Mucosa of rectum (tissue), 2 donors: Measurements from ENCODE around the gene ZNF30.
"Not testable (repeated sequence)": the region's sequence is repeated elsewhere in the genome, so short reads cannot be mapped to it uniquely, and the experiment has no call there.

Source experiments
- H3K27ac ChIP-seq, 2 donors: one replicate each; pipeline ENCODE4 v1.7.0; 2013; ENCODE audit warnings: inconsistent platforms in 2 of 2, low read depth in 2 of 2, low read length in 2 of 2
- H3K27me3 ChIP-seq, 2 donors: one replicate each; pipeline ENCODE4 v1.7.0; 2013; ENCODE audit warnings: low read length in 2 of 2; ENCODE audit not compliant: control insufficient read depth in 2 of 2, insufficient read depth in 2 of 2
- H3K36me3 ChIP-seq, 2 donors: one replicate each; pipeline ENCODE4 v1.7.0; 2013; ENCODE audit warnings: low read length in 2 of 2; ENCODE audit not compliant: control insufficient read depth in 2 of 2, insufficient read depth in 2 of 2
- H3K4me1 ChIP-seq, 2 donors: one replicate each; pipeline ENCODE4 v1.7.0; 2013; ENCODE audit warnings: low read length in 2 of 2, mild to moderate bottlenecking in 1 of 2; ENCODE audit not compliant: control insufficient read depth in 2 of 2, insufficient read depth in 2 of 2
- H3K4me3 ChIP-seq, 2 donors: one replicate each; pipeline ENCODE4 v1.7.0; 2013; ENCODE audit warnings: low read length in 2 of 2
- H3K9ac ChIP-seq, 2 donors: one replicate each; pipeline ENCODE4 v1.7.0; 2013; ENCODE audit warnings: low read length in 2 of 2, low read depth in 1 of 2, mild to moderate bottlenecking in 1 of 2
- H3K9me3 ChIP-seq, 2 donors: one replicate each; pipeline ENCODE4 v1.7.0; 2013; ENCODE audit warnings: low read length in 2 of 2; ENCODE audit not compliant: control insufficient read depth in 2 of 2
- donor health status: healthy.
- donor health status: Normal muscosa, but diverticular disease.

The ZNF30 gene

DNA sequence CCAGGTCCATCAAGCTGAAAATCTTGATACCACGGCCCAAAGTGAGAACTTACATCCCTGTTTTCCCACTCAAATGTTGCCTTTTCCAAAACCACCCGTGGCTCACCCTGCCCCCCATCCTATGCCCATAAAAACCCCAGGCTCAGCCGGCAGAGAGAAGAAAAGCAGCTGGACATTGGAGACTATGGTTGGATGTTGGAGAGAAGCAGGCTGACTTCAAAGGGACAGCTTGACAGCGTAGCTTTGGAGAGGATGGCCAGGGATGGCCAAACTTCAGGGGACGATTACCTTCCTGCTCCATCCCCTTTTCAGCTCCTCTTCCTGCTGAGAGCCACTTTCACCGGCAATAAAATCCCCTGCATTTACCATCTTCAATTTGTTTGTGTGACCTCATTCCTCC lies 40.8 kb downstream of the ZNF30 start:
- no peaks in the 10 kb centered on the region for H3K9me3 ChIP-seq
- H3K9ac ChIP-seq = no peak overlapping the region
- peaks cover 5 to 6% of the 10 kb centered on the region in 2 donors for H3K4me1 ChIP-seq
- H3K27me3 ChIP-seq = no peaks in the 10 kb centered on the region
- no peak overlapping the region for H3K4me3 ChIP-seq
- H3K36me3 ChIP-seq = no peaks in the 10 kb centered on the region
- no peak overlapping the region for H3K27ac ChIP-seq

DNA sequence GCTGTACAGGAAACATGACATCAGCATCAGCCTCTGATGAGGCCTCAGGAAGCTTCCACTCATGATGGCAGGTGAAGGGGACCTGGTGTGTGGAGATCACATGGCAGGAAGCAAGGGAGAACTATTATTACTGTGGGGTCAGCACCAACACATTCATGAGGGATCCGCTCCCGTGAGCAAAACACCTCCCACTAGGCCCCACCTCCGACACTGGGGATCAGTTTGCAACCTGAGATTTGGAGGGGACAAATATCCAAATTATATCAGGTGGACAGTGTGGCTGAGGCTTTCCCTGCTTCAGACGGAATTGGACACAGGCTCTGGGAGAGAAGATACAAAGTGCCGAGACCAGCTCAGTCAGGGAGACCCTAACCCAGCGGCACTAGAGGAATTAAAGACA lies 43.0 kb downstream of the ZNF30 start:
- no peak overlapping the region for H3K9ac ChIP-seq
- no peak overlapping the region for H3K4me3 ChIP-seq
- no peaks in the 10 kb centered on the region for H3K9me3 ChIP-seq
- peaks cover 0 to 8% of the 10 kb centered on the region in 2 donors for H3K4me1 ChIP-seq
- H3K36me3 ChIP-seq = no peaks in the 10 kb centered on the region
- H3K27ac ChIP-seq = no peak overlapping the region
- no peaks in the 10 kb centered on the region for H3K27me3 ChIP-seq

DNA sequence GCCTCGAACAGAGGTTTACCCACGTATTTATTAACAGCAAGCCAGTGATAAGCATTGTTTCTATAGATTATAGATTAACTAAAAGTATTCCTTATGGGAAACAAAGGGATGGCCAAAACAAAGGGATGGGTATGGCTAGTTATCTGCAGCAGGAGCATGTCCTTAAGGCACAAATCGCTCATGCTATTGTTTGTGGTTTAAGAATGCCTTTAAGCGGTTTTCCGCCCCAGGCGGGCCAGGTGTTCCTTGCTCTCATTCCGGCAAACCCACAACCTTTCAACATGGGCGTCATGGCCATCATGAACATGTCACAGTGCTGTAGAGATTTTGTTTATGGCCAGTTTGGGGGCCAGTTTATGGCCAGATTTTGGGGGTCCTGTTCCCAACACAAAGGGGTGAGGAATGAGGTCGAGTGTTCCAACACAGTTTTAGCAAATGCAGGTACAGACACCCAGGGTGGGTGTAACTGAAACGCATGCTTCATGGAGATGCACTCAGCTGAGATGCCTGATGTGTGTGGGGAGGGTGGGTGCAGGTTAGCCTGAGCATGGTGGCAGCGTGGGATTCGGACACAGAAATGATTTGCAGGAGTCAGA lies 43.6 kb downstream of the ZNF30 start:
- not testable (repeated sequence) for H3K36me3 ChIP-seq, H3K4me3 ChIP-seq, H3K9ac ChIP-seq, H3K27me3 ChIP-seq, H3K27ac ChIP-seq, H3K9me3 ChIP-seq
- H3K4me1 ChIP-seq = peaks cover 0 to 12% of the 10 kb centered on the region in 2 donors

DNA sequence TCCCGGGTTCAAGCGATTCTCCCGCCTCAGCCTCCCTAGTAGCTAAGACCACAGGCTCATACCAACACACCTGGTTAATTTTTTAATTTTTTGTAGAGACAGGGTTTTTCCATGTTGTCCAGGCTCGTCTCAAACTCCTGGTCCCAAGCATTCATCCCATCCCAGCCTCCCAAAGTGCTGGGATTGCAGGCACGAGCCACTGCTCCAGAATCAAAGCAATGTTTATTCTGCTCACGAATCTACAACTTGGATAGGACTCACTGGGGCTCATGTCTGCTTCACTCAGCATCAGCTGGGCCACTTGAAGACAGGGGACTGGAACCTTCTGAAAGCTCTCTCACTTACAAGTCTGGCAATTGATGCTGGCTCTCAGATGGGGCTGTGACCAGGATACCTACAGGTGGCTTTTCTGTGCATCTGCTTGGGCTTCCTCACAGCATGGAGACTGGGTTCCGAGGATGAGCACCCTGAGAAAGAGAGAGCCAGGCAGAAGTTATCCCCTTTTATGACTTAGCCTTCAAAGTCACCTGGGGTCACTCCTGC lies 45.5 kb downstream of the ZNF30 start:
- H3K4me3 ChIP-seq = no peak overlapping the region
- peaks cover 0 to 12% of the 10 kb centered on the region in 2 donors for H3K4me1 ChIP-seq
- no peak overlapping the region for H3K9ac ChIP-seq
- no peaks in the 10 kb centered on the region for H3K27me3 ChIP-seq
- no peak overlapping the region for H3K27ac ChIP-seq
- H3K36me3 ChIP-seq = no peaks in the 10 kb centered on the region
- H3K9me3 ChIP-seq = peaks cover 0 to 4% of the 10 kb centered on the region in 2 donors

DNA sequence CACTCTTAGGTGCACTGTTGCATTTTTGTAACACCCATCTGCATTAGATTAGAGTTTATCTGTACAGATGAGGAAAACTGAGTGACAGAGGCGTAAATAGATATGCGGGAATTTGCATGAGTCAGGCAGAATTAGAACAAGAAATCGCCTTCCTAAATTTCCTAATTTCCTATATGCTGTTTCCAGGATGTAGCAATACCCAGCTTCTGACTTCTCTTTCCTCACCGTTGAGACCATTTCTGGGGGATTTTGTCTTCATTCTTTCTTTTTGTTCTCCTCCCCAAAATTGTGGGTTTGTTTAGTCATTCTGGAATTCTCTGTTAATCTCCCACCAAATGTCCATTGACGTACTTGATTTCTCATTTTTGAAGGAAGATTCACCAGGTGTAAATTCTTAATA lies 47.9 kb downstream of the ZNF30 start:
- Histone ChIP-seq H3K4me1 (peaks cover 0 to 12% of the 10 kb centered on the region in 2 donors), H3K27ac (no peak overlapping the region), H3K27me3 (no peaks in the 10 kb centered on the region), H3K9ac (no peak overlapping the region), H3K36me3 (no peaks in the 10 kb centered on the region), H3K9me3 (peaks cover 0 to 4% of the 10 kb centered on the region in 2 donors), H3K4me3 (no peak overlapping the region)

DNA sequence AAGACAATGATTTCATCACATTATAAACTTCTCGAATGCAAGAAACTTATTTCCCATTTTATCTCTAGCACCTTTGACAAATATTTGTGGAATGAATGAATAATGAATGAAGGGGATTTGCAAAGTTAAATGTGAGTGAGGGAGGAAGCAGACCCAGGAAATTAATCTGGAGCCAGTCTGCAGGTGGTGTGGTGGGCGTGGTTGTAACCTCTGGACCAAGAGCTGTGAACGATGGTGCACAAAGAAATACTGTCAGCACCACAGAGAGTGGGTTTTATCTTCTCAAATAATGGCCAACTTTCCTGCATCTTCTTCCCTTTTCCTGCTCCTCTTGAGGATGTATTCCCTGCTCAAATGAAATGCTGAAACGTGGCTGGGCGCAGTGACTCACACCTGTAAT lies 48.4 kb downstream of the ZNF30 start:
- H3K4me1 ChIP-seq = peaks cover 0 to 12% of the 10 kb centered on the region in 2 donors
- no peak overlapping the region for H3K27ac ChIP-seq
- peaks cover 0 to 4% of the 10 kb centered on the region in 2 donors for H3K9me3 ChIP-seq
- no peak overlapping the region for H3K9ac ChIP-seq
- H3K27me3 ChIP-seq = no peaks in the 10 kb centered on the region
- H3K36me3 ChIP-seq = no peaks in the 10 kb centered on the region
- no peak overlapping the region for H3K4me3 ChIP-seq

DNA sequence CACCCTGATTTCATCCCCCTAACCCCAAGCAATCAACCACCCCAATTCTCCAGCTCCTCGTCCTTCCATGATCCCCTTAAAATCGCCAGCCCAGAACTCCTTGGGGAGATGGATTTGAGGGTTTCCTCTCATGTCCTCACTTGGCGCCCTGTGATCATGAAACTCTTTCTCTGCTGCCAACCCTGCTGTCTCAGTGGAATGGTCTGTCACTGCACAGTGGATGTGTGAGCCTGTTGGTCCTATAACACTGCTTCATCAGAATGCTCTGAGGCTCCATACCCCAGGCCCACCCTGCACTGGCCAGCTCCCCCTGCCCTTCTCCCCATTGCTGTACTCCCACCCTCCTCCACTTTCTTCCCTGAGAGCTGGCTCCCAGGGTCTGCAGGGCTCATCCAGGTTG lies 49.9 kb downstream of the ZNF30 start:
- H3K9ac ChIP-seq = no peak overlapping the region
- H3K27ac ChIP-seq = no peak overlapping the region
- H3K27me3 ChIP-seq = no peaks in the 10 kb centered on the region
- no peaks in the 10 kb centered on the region for H3K36me3 ChIP-seq
- H3K9me3 ChIP-seq = peaks cover 0 to 4% of the 10 kb centered on the region in 2 donors
- no peak overlapping the region for H3K4me3 ChIP-seq
- peaks cover 0 to 12% of the 10 kb centered on the region in 2 donors for H3K4me1 ChIP-seq

DNA sequence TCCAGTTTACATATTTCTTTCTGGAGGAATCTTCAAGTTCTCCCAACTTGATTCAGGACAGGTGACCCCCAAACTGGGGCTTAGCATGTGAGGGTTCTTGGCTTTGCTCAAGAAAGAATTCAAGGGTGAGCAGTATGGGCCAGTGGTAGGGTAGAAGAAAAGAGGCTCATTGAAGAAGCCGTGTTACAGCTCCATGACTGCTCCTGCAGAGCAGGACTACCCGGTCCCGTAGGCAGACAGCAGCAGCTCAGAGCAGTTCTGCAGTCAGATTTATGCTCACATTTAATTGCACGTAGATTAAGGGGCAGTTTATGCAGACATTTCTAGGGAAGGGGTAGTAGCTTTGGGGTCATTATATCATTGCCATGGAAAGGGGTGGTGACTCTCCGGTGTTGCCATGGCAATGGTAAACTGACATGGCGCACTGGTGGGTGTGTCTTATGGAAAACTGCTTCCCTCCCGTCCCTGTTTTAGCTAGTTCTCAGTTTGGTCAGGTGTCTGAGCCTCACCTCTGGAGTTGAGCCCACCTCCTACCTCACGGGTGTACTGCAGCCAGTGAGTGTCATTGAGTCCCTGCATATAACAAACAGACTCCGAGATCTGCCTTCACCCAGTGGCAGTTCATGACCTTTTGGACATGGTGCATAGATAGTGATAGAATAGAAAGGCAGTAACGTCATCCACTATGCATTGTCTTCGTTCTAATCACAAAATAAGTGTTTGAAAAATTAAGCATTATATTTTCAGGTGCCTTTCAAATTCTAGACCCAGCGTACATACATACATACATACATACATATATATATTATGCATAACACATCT lies 53.3 kb downstream of the ZNF30 start:
- Histone ChIP-seq H3K27me3 (no peaks in the 10 kb centered on the region), H3K4me3 (no peak overlapping the region), H3K4me1 (peaks cover 0 to 3% of the 10 kb centered on the region in 2 donors), H3K27ac (no peak overlapping the region), H3K36me3 (no peaks in the 10 kb centered on the region), H3K9me3 (peaks cover 0 to 4% of the 10 kb centered on the region in 2 donors), H3K9ac (no peak overlapping the region)

DNA sequence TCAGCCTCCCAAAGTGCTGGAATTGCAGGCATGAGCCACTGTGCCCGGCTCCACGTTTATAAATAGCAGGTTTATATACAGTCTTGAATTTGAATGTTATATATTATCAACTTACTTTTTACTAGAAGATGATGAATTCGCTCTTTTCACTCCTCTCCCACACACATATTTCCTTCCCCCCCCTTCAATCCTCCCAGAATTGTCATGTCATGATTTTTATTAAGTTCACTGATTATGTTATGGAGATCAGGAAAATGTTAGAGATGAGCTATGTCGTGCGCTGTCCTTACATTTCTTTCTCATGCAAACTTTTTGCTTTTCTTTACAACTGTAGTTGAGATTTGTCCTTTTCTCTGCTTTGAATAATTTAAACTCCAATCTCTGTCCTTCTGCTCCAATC lies 55.6 kb downstream of the ZNF30 start:
- no peaks in the 10 kb centered on the region for H3K27me3 ChIP-seq
- H3K9me3 ChIP-seq = no peaks in the 10 kb centered on the region
- no peak overlapping the region for H3K27ac ChIP-seq
- no peak overlapping the region for H3K4me3 ChIP-seq
- H3K9ac ChIP-seq = no peak overlapping the region
- peaks cover 0 to 4% of the 10 kb centered on the region in 2 donors for H3K4me1 ChIP-seq
- no peaks in the 10 kb centered on the region for H3K36me3 ChIP-seq

DNA sequence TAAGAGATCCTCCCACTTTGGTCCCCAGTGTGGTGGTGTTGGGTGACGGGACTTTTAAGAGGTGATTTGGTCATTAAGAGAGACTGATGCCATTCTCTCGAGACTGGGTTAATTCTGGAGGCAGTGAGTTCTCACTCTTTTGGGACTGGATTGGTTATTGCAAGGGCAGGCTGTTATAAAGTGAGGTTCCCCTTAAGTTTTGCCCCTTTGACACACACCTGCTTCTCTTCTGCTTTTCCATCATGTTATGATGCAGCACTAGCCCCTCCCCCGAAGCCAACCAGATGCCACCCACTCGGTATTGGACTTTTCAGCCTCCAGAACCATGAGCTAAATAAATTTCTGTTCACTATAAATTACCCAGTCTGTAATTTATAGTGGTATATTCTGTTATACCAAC lies 57.1 kb downstream of the ZNF30 start:
- Histone ChIP-seq H3K36me3 (no peaks in the 10 kb centered on the region), H3K4me1 (peaks cover 0 to 4% of the 10 kb centered on the region in 2 donors), H3K9ac (no peak overlapping the region), H3K27me3 (no peaks in the 10 kb centered on the region), H3K9me3 (no peaks in the 10 kb centered on the region), H3K27ac (no peak overlapping the region), H3K4me3 (no peak overlapping the region)
